ENCODE measurements around the gene GALNT17. TPM values are rescaled to one million over a fixed set of nuclear protein-coding genes. Genes with fewer than 3 reads are reported as not detected.

The GALNT17 gene
- total RNA-seq, 2 experiments from 2014 or later, result not detected

GRCh38 chr7:71290452-71290851 is 158.5 kb downstream of the GALNT17 start:
- Mint-ChIP-seq H3K4me1 (ENCODE audit: low read depth) (no peaks in the 10 kb centered on the region), H3K27ac (no peak overlapping the region), H3K9me3 (peaks cover 4% of the 10 kb centered on the region), H3K4me3 (no peak overlapping the region), H3K36me3 (ENCODE audit: low read depth) (no peaks in the 10 kb centered on the region), H3K27me3 (no peaks in the 10 kb centered on the region)
- no peak for TF ChIP-seq CTCF (IDR thresholded peaks at IDR 0.05)
- Histone ChIP-seq H3K4me3 (ENCODE audit: low read length) (no peak overlapping the region), H3K27me3 (ENCODE audit: control insufficient read depth in 1 of 2, insufficient read depth in 2 of 2, low read length in 2 of 2) (no peaks in the 10 kb centered on the region), H3K27ac (ENCODE audit: low read depth in 1 of 2, low read length in 2 of 2) (no peak overlapping the region), H3K4me1 (ENCODE audit: insufficient read depth, low read length) (no peaks in the 10 kb centered on the region), H3K36me3 (ENCODE audit: insufficient read depth, low read length) (no peaks in the 10 kb centered on the region), H3K9me3 (ENCODE audit: control insufficient read depth in 1 of 2, insufficient read depth in 1 of 2, low read length in 2 of 2) (peaks cover 0 to 18% of the 10 kb centered on the region in 2 experiments)
- ChIA-PET POLR2A (no interaction called here), CTCF (no interaction called here)
- intact Hi-C loops (cut with DNase I, micrococcal nuclease), result no loop called here
- no peak for ATAC-seq (ENCODE audit: poor library complexity)
- DNase-seq, result no peak

DNA sequence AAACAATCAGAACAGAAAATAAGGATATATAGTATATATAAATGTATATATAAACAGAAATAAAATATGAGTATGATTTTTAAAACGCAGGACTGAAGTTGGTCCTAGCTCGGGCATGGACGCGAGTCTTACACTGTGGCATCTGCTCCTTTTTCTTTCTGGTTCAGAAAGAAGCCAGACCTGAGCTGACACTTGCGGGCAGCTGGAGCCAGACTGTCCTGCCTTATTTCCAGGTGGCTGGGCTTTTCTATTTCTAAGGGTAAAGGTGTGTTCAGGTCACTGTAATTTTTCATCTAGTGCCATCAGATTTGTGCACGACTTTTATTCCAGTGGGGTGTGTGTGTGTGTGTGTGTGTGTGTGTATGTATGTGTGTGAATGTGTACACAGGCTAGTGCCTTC is 166.4 kb downstream of the GALNT17 start:
- no peaks in the 10 kb centered on the region for H3K27me3 ChIP-seq (ENCODE audit: control insufficient read depth in 1 of 2, insufficient read depth in 2 of 2, low read length in 2 of 2)
- H3K4me3 Mint-ChIP-seq, result no peak overlapping the region
- no peak for TF ChIP-seq CTCF (IDR thresholded peaks at IDR 0.05)
- ChIA-PET POLR2A (no interaction called here), CTCF (interaction anchor here (0.6 kb wide), 1 partner anchor 11 kb away, joined by 3 read pairs; no protein-coding TSS in a partner anchor)
- H3K36me3 ChIP-seq (ENCODE audit: insufficient read depth, low read length), result no peaks in the 10 kb centered on the region
- H3K4me1 ChIP-seq (ENCODE audit: insufficient read depth, low read length), result no peaks in the 10 kb centered on the region
- H3K27me3 Mint-ChIP-seq, result no peaks in the 10 kb centered on the region
- H3K36me3 Mint-ChIP-seq (ENCODE audit: low read depth), result no peaks in the 10 kb centered on the region
- no peak for DNase-seq
- no peak overlapping the region for H3K4me3 ChIP-seq (ENCODE audit: low read length)
- peaks cover 0 to 4% of the 10 kb centered on the region in 2 experiments for H3K9me3 ChIP-seq (ENCODE audit: control insufficient read depth in 1 of 2, insufficient read depth in 1 of 2, low read length in 2 of 2)
- H3K27ac ChIP-seq (ENCODE audit: low read depth in 1 of 2, low read length in 2 of 2), result no peak overlapping the region
- H3K4me1 Mint-ChIP-seq (ENCODE audit: low read depth), result no peaks in the 10 kb centered on the region
- H3K27ac Mint-ChIP-seq, result no peak overlapping the region
- peaks cover 7% of the 10 kb centered on the region for H3K9me3 Mint-ChIP-seq
- no peak for ATAC-seq (ENCODE audit: poor library complexity)
- intact Hi-C loops (cut with DNase I, micrococcal nuclease), result no loop called here

- no peaks in the 10 kb centered on the region for H3K27me3 Mint-ChIP-seq
- CTCF ChIA-PET, result no interaction called here
- POLR2A ChIA-PET, result no interaction called here
- intact Hi-C loops (cut with DNase I, micrococcal nuclease), result no loop called here
- TF ChIP-seq CTCF (IDR thresholded peaks at IDR 0.05), result no peak
- H3K4me1 ChIP-seq (ENCODE audit: insufficient read depth, low read length), result no peaks in the 10 kb centered on the region
- H3K36me3 ChIP-seq (ENCODE audit: insufficient read depth, low read length), result no peaks in the 10 kb centered on the region
- no peaks in the 10 kb centered on the region for H3K9me3 ChIP-seq (ENCODE audit: control insufficient read depth in 1 of 2, insufficient read depth in 1 of 2, low read length in 2 of 2)
- no peak overlapping the region for H3K4me3 Mint-ChIP-seq
- H3K9me3 Mint-ChIP-seq, result peaks cover 6% of the 10 kb centered on the region
- H3K36me3 Mint-ChIP-seq (ENCODE audit: low read depth), result no peaks in the 10 kb centered on the region
- no peak overlapping the region for H3K27ac ChIP-seq (ENCODE audit: low read depth in 1 of 2, low read length in 2 of 2)
- DNase-seq, result no peak
- no peaks in the 10 kb centered on the region for H3K4me1 Mint-ChIP-seq (ENCODE audit: low read depth)
- no peaks in the 10 kb centered on the region for H3K27me3 ChIP-seq (ENCODE audit: control insufficient read depth in 1 of 2, insufficient read depth in 2 of 2, low read length in 2 of 2)
- no peak overlapping the region for H3K4me3 ChIP-seq (ENCODE audit: low read length)
- no peak overlapping the region for H3K27ac Mint-ChIP-seq
- ATAC-seq (ENCODE audit: poor library complexity), result no peak
Observed at GRCh38 chr7:71300086-71300485, 168.1 kb downstream of the GALNT17 start.
